Adrenal gland (tissue), 12 donors: ENCODE data around the gene SLC50A1. TPM values are rescaled to one million over a fixed set of nuclear protein-coding genes. Genes with fewer than 3 reads are reported as not detected.

Experiments used
- DNase-seq, 7 donors: peaks; one replicate each; pipeline ENCODE4 v3.0.0-alpha.2; 2019 to 2020
- H3K27ac ChIP-seq, 5 donors: fragments of 200-600 bp; sonication (generic) in 4 of 5; 1 replicate in 3 of 5; 2 replicates in 2 of 5; pipeline versions ENCODE4 v1.5.1 to v1.8.0; 2016 to 2020; ENCODE audit warnings: mild to moderate bottlenecking in 1 of 5
- H3K27me3 ChIP-seq: fragments of 200-600 bp; 2 replicates; pipeline ENCODE4 v1.8.0; 2021
- H3K36me3 ChIP-seq, 2 donors: fragments of 200-600 bp; replicated peaks in 1 of 2; 1 replicate in 1 of 2; 2 replicates in 1 of 2; pipeline versions ENCODE4 v1.5.1 to v1.8.0; 2018 to 2022
- H3K4me1 ChIP-seq, 2 donors: fragments of 200-600 bp; replicated peaks in 1 of 2; 1 replicate in 1 of 2; 2 replicates in 1 of 2; pipeline versions ENCODE4 v1.5.1 to v1.8.0; 2018 to 2021
- H3K4me3 ChIP-seq, 4 donors: fragments of 200-600 bp; sonication (generic) in 3 of 4; one replicate each; pipeline ENCODE4 v1.5.1; 2016 to 2018
- H3K9me3 ChIP-seq, 3 donors: fragments of 200-600 bp; sonication (generic) in 1 of 3; replicated peaks in 1 of 3; 1 replicate in 2 of 3; 2 replicates in 1 of 3; pipeline versions ENCODE4 v1.5.1 to v1.8.0; 2016 to 2021
- CTCF ChIP-seq, 6 experiments: fragments of 450-650 bp in 4 of 6; fragments of 200-600 bp in 2 of 6; sonication (generic) in 1 of 6; IDR thresholded peaks; 1 replicate in 5 of 6; 2 replicates in 1 of 6; pipeline versions ENCODE4 v1.5.1 to v1.8.0; 2016 to 2021; ENCODE audit warnings: antibody characterized with exemption in 6 of 6, mild to moderate bottlenecking in 2 of 6, moderate library complexity in 1 of 6
- POLR2A ChIP-seq, 2 donors: fragments of 450-650 bp; IDR thresholded peaks; one replicate each; pipeline ENCODE4 v1.6.1; 2017; ENCODE audit warnings: antibody characterized with exemption in 2 of 2, mild to moderate bottlenecking in 2 of 2, moderate library complexity in 1 of 2
- WGBS, 4 donors: extraction: QIAGEN DNeasy Blood & Tissue Kit in 2 of 4; methylation state at CpG; one replicate each; pipeline versions ENCODE4 v1.1.5 to v1.1.7; 2013 to 2017; 5-methylcytosine and 5-hydroxymethylcytosine counted together
- intact Hi-C, 2 donors: fragments of 100-400 bp; cut with DNase I; formaldehyde crosslinking; loops; one replicate each; pipeline versions ENCODE4 v1.14.1 to v1.15.0; 2022 to 2023
- polyA plus RNA-seq, 3 donors: library from polyadenylated mRNA; stranded (reverse); fragments of 200-250 nt in 2 of 3; fragments of 350-450 nt in 1 of 3; fragmentation: Illumina TruSeq in 1 of 3; extraction: RNeasy Lipid Tissue Mini Kit (QIAGEN cat#74804) in 1 of 3; gene quantifications; one replicate each; pipeline ENCODE4 v1.2.3, GENCODE V29; 2013 to 2014
- total RNA-seq, 9 donors: library from RNA; depleted of rRNA in 4 of 9; stranded (reverse); fragments of >200 nt in 4 of 9; fragments of 120-200 nt in 1 of 9; fragmentation: NEBNext Ultra II Directional in 1 of 9; extraction: Animal tissue kit (Norgen Biotek cat#: 25700) in 1 of 9; gene quantifications; one replicate each; pipeline versions ENCODE4 v1.1.0 to v1.2.4, GENCODE V29; 2013 to 2023
- donor health status: healthy with polysubstance abuse.
- donor health status: Bipolar disorder and iron deficiency.
- donor health status: DM: yes; HTN: yes; CAD: no.
- donor health status: DM: no; HTN: no; CAD: no.
- donor health status: DM: no; HTN: no; CAD: no.
- donor health status: DM: yes; HTN: yes; CAD: no.

The SLC50A1 gene
- total and polyA plus RNA-seq, 12 donors = 31.7 to 172 (median 53.8) TPM

DNA sequence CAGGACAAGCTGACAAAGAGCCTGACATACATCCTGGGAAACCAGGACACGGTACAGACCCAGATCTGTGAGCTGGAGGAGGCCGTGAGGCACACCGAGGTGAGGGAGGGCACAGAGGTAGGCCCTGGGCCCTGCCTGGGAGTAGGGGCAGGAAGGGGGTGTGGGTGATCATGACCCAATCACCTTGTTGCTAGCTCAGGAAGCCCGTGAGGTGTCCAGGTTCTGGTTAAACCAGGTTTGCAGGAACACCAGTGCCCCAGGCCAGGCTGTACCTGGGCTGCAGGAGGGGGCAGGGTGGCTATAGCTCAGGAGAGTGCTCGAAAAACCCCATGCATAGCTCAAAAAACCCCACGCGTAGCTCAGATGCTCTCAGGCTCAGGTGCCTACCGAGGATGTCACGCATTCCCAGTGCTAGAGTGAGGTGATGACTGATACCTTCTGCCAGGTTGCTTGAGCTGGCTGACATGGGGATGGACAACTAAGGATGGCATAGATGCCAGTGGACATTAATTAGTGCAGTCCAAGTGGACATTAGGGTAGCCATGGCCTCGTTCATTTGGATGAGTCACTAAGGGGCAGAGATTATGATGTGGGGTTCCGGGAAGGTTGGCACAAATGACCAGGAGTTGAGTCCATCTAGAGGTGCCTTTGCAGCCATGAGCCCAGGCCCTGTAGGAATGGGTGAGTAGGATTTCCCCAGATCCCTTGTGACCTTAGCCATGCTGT is 41.7 kb downstream of the SLC50A1 start:
- Histone ChIP-seq H3K4me1 (peaks cover 3 to 9% of the 10 kb centered on the region in 2 donors), H3K27ac (no peak overlapping the region)

GRCh38 chr1:155177918-155178281 is 42.2 kb downstream of the SLC50A1 start:
- Histone ChIP-seq H3K36me3 (no peaks in the 10 kb centered on the region), H3K27me3 (no peaks in the 10 kb centered on the region), H3K9me3 (no peaks in the 10 kb centered on the region), H3K4me3 (no peak overlapping the region), H3K27ac (no peak overlapping the region), H3K4me1 (peaks cover 0 to 6% of the 10 kb centered on the region in 2 donors)
- intact Hi-C loops = no loop called here
- 88 to 95% (median 94%) methylated on average over 8 to 9 of the region's 9 CpGs for WGBS, 4 donors
- DNase-seq = peak in 3 of 7 donors; percentile 17 to 49 (median 19)
- no peak for TF ChIP-seq POLR2A (IDR thresholded peaks at IDR 0.05)
- TF ChIP-seq CTCF (IDR thresholded peaks at IDR 0.05) = no peak

More for the DNA sequence above, 41.7 kb downstream of the SLC50A1 start:
- Histone ChIP-seq H3K36me3 (no peaks in the 10 kb centered on the region), H3K9me3 (no peaks in the 10 kb centered on the region), H3K4me3 (no peak overlapping the region), H3K27me3 (no peaks in the 10 kb centered on the region)
- 61 to 71% (median 64%) methylated on average over 6 to 11 of the region's 11 CpGs for WGBS, 4 donors
- peak in 4 of 7 donors; percentile 6 to 49 (median 15) for DNase-seq
- intact Hi-C loops = no loop called here
- TF ChIP-seq CTCF (IDR thresholded peaks at IDR 0.05) (no peak), POLR2A (IDR thresholded peaks at IDR 0.05) (no peak)

DNA sequence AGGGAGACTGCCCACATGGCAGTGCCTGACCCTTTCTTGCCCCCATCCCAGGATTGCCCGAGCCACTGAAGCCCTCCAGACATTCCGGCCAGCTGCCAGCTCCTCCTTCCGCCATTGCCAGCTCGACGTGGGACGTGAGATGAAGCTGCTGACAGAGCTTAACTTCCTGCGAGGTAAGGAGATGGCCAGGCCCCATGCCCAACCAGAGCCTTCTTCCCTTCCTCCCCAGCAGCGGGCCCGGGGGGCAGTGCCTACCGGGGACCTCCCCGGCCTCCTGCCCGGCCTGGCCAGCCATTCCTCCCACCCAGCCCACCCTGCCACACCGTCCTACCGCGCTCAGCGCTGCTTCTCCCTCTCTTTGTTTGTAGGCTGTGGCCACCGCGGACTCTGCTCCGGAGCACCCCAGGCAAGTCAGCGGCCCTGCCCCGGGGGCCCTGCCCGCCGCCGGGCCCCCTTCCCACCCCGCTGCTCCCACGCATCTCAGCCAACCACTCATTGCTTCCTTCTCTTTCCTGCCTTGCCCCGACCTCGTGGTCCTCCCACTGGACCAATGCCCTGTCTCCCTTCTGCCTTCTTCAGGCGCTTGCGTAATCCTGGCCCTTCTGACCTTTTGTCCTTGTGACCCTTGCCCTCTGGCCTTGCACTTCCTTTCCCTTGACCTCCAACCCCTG is 42.9 kb downstream of the SLC50A1 start:
- H3K4me3 ChIP-seq = no peak overlapping the region
- no peak for TF ChIP-seq POLR2A (IDR thresholded peaks at IDR 0.05)
- no peak for TF ChIP-seq CTCF (IDR thresholded peaks at IDR 0.05)
- 67 to 76% (median 74%) methylated on average over 9 to 30 of the region's 30 CpGs for WGBS, 4 donors
- H3K27me3 ChIP-seq = no peaks in the 10 kb centered on the region
- DNase-seq = peak in 5 of 7 donors; percentile 6 to 66 (median 46)
- peaks cover 0 to 6% of the 10 kb centered on the region in 2 donors for H3K4me1 ChIP-seq
- intact Hi-C loops = no loop called here
- no peaks in the 10 kb centered on the region for H3K36me3 ChIP-seq
- H3K27ac ChIP-seq = peak overlapping the region in 1 of 5 donors; percentile 71
- no peaks in the 10 kb centered on the region for H3K9me3 ChIP-seq

DNA sequence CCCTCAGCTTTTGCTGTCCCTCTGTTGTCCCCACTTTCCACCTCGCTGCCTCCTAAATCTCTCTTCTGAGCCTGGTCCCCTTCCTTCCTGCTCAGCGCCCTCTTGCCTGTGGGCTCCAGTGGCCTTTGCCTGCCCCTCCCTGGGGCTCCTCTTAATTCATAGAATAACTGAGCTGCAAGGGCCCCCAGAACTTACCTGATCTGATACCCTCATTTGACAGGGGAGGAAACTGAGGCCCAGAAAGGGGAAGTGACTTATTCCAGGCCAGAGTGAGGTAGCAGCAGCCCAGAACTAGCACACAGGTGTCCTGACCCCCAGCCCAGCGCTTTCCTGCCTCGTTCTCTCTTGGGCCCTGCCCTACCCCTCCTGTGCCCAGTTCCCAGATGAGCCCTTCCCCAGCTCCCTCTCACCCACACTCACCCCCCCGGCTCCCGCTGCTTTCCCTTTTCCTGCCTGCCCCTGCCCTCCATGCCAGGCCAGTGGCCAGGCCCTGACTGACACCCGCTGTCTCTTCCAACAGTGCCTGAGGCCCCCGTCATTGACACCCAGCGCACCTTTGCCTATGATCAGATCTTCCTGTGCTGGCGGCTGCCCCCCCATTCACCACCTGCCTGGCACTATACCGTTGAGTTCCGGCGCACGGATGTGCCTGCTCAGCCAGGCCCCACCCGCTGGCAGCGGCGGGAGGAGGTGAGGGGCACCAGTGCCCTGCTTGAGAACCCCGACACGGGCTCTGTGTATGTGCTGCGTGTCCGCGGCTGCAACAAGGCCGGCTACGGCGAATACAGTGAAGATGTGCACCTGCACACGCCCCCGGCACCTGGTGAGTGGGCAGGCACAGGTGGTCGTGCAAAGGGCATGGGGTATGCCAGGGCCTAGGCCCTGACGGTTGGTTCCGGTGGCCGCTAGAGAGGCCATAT is 43.7 kb downstream of the SLC50A1 start:
- TF ChIP-seq POLR2A (IDR thresholded peaks at IDR 0.05) (no peak), CTCF (IDR thresholded peaks at IDR 0.05) (no peak)
- no peak overlapping the region for H3K4me3 ChIP-seq
- peaks cover 0 to 6% of the 10 kb centered on the region in 2 donors for H3K4me1 ChIP-seq
- intact Hi-C loops = no loop called here
- no peaks in the 10 kb centered on the region for H3K36me3 ChIP-seq
- WGBS, 4 donors = 87 to 96% (median 92%) methylated on average over 25 to 31 of the region's 31 CpGs
- no peaks in the 10 kb centered on the region for H3K27me3 ChIP-seq
- H3K27ac ChIP-seq = no peak overlapping the region
- no peaks in the 10 kb centered on the region for H3K9me3 ChIP-seq
- peak in 4 of 7 donors; percentile 16 to 51 (median 19) for DNase-seq
